BJ (cell line): ENCODE measurements around the gene GUCY1A2. TPM values are rescaled to one million over a fixed set of nuclear protein-coding genes. Genes with fewer than 3 reads are reported as not detected.

Source experiments
- CTCF ChIA-PET: fragments of 350-600 bp; formaldehyde crosslinking; extraction: SDS; loops from one replicate; lab custom pipeline; 2021; ENCODE audit warnings: antibody characterized with exemption, inconsistent platforms; lab: Yijun Ruan, JAX
- POLR2A ChIA-PET: fragments of 300-600 bp; sonication (Branson Sonifier 250); formaldehyde crosslinking; extraction: SDS; loops from one replicate; lab custom pipeline; 2021; ENCODE audit warnings: antibody characterized with exemption; lab: Charles Lee
- DNase-seq: peaks from one replicate; pipeline ENCODE4 v3.0.0-alpha.2; 2011; ENCODE audit warnings: low read depth
- H3K27me3 ChIP-seq: 2 replicates; pipeline ENCODE4 v1.6.0; 2011; ENCODE audit warnings: low read length; ENCODE audit not compliant: control insufficient read depth, insufficient read depth
- H3K36me3 ChIP-seq: 2 replicates; pipeline ENCODE4 v1.5.1; 2011; ENCODE audit warnings: low read length; ENCODE audit not compliant: control insufficient read depth, insufficient read depth
- H3K4me3 ChIP-seq: 2 replicates; pipeline ENCODE4 v1.5.1; 2011; ENCODE audit warnings: low read depth, mild to moderate bottlenecking, control low read depth, low read length
- CTCF ChIP-seq: IDR thresholded peaks from 2 replicates; pipeline ENCODE4 v1.5.1; 2011; ENCODE audit warnings: low read depth, mild to moderate bottlenecking, control low read depth, inconsistent platforms, low read length, moderate library complexity; ENCODE audit not compliant: insufficient read depth
- polyA plus RNA-seq: library from polyadenylated mRNA; depleted of rRNA; stranded (reverse); fragments of >200 nt; gene quantifications from 2 replicates; pipeline ENCODE4 v1.2.3, GENCODE V29; 2011

The GUCY1A2 gene
- polyA plus RNA-seq, 1 experiment = 0.53 TPM

GRCh38 chr11:106765469-106766258 lies 252.6 kb downstream of the GUCY1A2 start:
- Histone ChIP-seq H3K36me3 (no peaks in the 10 kb centered on the region), H3K4me3 (no peak overlapping the region), H3K27me3 (no peaks in the 10 kb centered on the region)
- ChIA-PET CTCF (no interaction called here), POLR2A (no interaction called here)
- no peak for DNase-seq
- TF ChIP-seq CTCF = no peak

- no peak overlapping the region for H3K4me3 ChIP-seq
- POLR2A ChIA-PET = no interaction called here
- no peak for DNase-seq
These were observed 254.8 kb downstream of the GUCY1A2 start for GRCh38 chr11:106763501-106763900.

GRCh38 chr11:106761745-106762144 lies 256.5 kb downstream of the GUCY1A2 start:
- ChIA-PET CTCF (no interaction called here), POLR2A (interaction anchor here (0.6 kb wide), 1 partner anchor 106 kb away, joined by 3 read pairs; no protein-coding TSS in a partner anchor)
- Histone ChIP-seq H3K4me3 (no peak overlapping the region), H3K27me3 (no peaks in the 10 kb centered on the region), H3K36me3 (no peaks in the 10 kb centered on the region)
- TF ChIP-seq CTCF = no peak
- DNase-seq = no peak

More at GRCh38 chr11:106763501-106763900, 254.8 kb downstream of the GUCY1A2 start:
- CTCF ChIA-PET = interaction anchor here (0.6 kb wide), 1 partner anchor 369 kb away, joined by 3 read pairs; no protein-coding TSS in a partner anchor
- Histone ChIP-seq H3K27me3 (no peaks in the 10 kb centered on the region), H3K36me3 (no peaks in the 10 kb centered on the region)
- TF ChIP-seq CTCF = no peak

GRCh38 chr11:106761240-106761639 lies 257.0 kb downstream of the GUCY1A2 start:
- H3K36me3 ChIP-seq = no peaks in the 10 kb centered on the region
- TF ChIP-seq CTCF = no peak
- CTCF ChIA-PET = no interaction called here
- no peak for DNase-seq
- no peaks in the 10 kb centered on the region for H3K27me3 ChIP-seq
- H3K4me3 ChIP-seq = no peak overlapping the region
- POLR2A ChIA-PET = interaction anchor here (0.6 kb wide), 1 partner anchor 106 kb away, joined by 3 read pairs; no protein-coding TSS in a partner anchor

GRCh38 chr11:106748059-106748458 lies 270.2 kb downstream of the GUCY1A2 start:
- ChIA-PET CTCF (no interaction called here), POLR2A (no interaction called here)

More at GRCh38 chr11:106748059-106748458, 270.2 kb downstream of the GUCY1A2 start:
- TF ChIP-seq CTCF = no peak
- H3K36me3 ChIP-seq = no peaks in the 10 kb centered on the region
- H3K4me3 ChIP-seq = no peak overlapping the region
- DNase-seq = no peak
- H3K27me3 ChIP-seq = no peaks in the 10 kb centered on the region
